ENCODE results near the gene PRKG1. TPM values are rescaled to one million over a fixed set of nuclear protein-coding genes. Genes with fewer than 3 reads are reported as not detected.

PRKG1 gene
- total RNA-seq, 1 experiment from 2014 or later: 10.4 TPM

DNA sequence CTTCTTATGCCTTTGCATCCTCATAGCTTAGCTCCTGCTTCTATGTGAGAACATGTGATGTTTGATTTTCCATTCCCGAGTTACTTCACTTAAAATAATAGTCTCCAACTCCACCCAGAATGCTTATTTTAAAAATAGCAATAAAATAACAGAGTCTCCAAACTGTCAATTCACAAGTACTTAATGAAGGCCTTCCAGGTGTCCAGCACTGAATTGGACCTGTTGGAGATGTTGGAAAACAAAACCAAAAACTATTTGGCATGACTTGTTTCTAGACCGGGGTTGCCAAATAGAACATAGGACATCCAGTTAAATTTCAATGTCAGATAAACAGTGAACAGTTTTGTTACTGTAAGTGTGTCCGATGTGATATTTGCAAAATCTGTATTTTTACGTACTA, 1031.7 kb downstream of the PRKG1 start:
- Histone ChIP-seq H4K5ac (ENCODE audit: insufficient read length, low read depth, low read length) (no peak overlapping the region), H2BK20ac (ENCODE audit: low read depth, low read length, poor library complexity, severe bottlenecking) (no peak overlapping the region), H3K18ac (ENCODE audit: insufficient read length, low read depth, low read length) (no peak overlapping the region), H3K79me1 (ENCODE audit: insufficient read depth, low read depth, low read length, poor library complexity, severe bottlenecking) (no peaks in the 10 kb centered on the region), H4K91ac (ENCODE audit: insufficient read length, low read depth, low read length) (no peak overlapping the region), H3K9ac (ENCODE audit: extremely low read depth, insufficient read length, low read length) (no peak overlapping the region), H3K79me2 (ENCODE audit: insufficient read depth, low read length) (no peaks in the 10 kb centered on the region), H3K27me3 (ENCODE audit: insufficient read depth, low read length) (no peaks in the 10 kb centered on the region), H4K8ac (replicated peaks; ENCODE audit: insufficient read length, low read depth, low read length) (no peak overlapping the region), H2BK120ac (ENCODE audit: low read depth, low read length, poor library complexity, severe bottlenecking) (no peak overlapping the region), H3K23me2 (ENCODE audit: insufficient read length, low read depth, low read length, poor library complexity, severe bottlenecking) (no peaks in the 10 kb centered on the region), H2AK5ac (ENCODE audit: insufficient read length, low read length) (no peak overlapping the region), H4K20me1 (ENCODE audit: control insufficient read depth, insufficient read depth, insufficient read length) (no peaks in the 10 kb centered on the region), H3K9me3 (ENCODE audit: control insufficient read depth, low read depth, low read length) (no peaks in the 10 kb centered on the region), H3T11ph (ENCODE audit: low read length) (no peak overlapping the region), H3K23ac (ENCODE audit: insufficient read length, low read depth, low read length) (no peak overlapping the region), H2BK12ac (ENCODE audit: insufficient read length, low read depth, low read length) (no peak overlapping the region), H3K4me1 (ENCODE audit: insufficient read depth, low read length) (peaks cover 3% of the 10 kb centered on the region; the same call in 1 of the 2 replicates), H2BK5ac (ENCODE audit: insufficient read length, low read length) (no peak overlapping the region), H2AFZ (ENCODE audit: low read length) (no peak overlapping the region), H3K4ac (ENCODE audit: low read depth, low read length) (no peak overlapping the region), H2BK15ac (ENCODE audit: low read depth, low read length) (no peak overlapping the region), H3K56ac (ENCODE audit: insufficient read length, low read depth, low read length) (no peak overlapping the region), H3K14ac (ENCODE audit: insufficient read depth, low read length) (no peak overlapping the region), H3K4me2 (ENCODE audit: insufficient read depth, insufficient read length, low read length) (no peak overlapping the region), H3K27ac (ENCODE audit: insufficient read length, low read depth, low read length) (no peak overlapping the region)
- Mint-ChIP-seq H3K9me3 (peaks cover 3 to 4% of the 10 kb centered on the region in 2 experiments; a peak in 3 of 5 replicates), H3K27me3 (ENCODE audit: low read depth) (no peaks in the 10 kb centered on the region), H3K27ac (no peak overlapping the region), H3K4me3 (no peak overlapping the region), H3K4me1 (peaks cover 11 to 14% of the 10 kb centered on the region in 2 experiments), H3K36me3 (ENCODE audit: insufficient read depth in 1 of 3, low read depth in 3 of 3) (peaks cover 4 to 6% (median 6%) of the 10 kb centered on the region in 3 experiments; a peak in 6 of 7 replicates)
- WGBS (ENCODE audit: extremely low coverage, insufficient read length, low lambda C conversion rate): no CpG with 5 or more reads among the region's 4 CpGs
- DNase-seq: no peak
- TF ChIP-seq, protein P1, sequence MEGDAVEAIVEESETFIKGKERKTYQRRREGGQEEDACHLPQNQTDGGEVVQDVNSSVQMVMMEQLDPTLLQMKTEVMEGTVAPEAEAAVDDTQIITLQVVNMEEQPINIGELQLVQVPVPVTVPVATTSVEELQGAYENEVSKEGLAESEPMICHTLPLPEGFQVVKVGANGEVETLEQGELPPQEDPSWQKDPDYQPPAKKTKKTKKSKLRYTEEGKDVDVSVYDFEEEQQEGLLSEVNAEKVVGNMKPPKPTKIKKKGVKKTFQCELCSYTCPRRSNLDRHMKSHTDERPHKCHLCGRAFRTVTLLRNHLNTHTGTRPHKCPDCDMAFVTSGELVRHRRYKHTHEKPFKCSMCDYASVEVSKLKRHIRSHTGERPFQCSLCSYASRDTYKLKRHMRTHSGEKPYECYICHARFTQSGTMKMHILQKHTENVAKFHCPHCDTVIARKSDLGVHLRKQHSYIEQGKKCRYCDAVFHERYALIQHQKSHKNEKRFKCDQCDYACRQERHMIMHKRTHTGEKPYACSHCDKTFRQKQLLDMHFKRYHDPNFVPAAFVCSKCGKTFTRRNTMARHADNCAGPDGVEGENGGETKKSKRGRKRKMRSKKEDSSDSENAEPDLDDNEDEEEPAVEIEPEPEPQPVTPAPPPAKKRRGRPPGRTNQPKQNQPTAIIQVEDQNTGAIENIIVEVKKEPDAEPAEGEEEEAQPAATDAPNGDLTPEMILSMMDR (conservative IDR thresholded peaks at IDR 0.05): no peak

Measured in H9 (cell line).